HG03095 (cell line): Measurements from ENCODE around the gene MCF2L.
"Not testable (repeated sequence)": the region's sequence is repeated elsewhere in the genome, so short reads cannot be mapped to it uniquely, and the experiment has no call there.

Source experiments
- ATAC-seq: cut with Tn5 transposase; IDR thresholded peaks from one replicate; pipeline ENCODE4 v1.9.1; 2021; ENCODE audit warnings: moderate library complexity; ENCODE audit not compliant: unreplicated experiment

Gene MCF2L

GRCh38 chr13:113106711-113107351 lies 137.8 kb downstream of the MCF2L start:
- ATAC-seq: no peak

DNA sequence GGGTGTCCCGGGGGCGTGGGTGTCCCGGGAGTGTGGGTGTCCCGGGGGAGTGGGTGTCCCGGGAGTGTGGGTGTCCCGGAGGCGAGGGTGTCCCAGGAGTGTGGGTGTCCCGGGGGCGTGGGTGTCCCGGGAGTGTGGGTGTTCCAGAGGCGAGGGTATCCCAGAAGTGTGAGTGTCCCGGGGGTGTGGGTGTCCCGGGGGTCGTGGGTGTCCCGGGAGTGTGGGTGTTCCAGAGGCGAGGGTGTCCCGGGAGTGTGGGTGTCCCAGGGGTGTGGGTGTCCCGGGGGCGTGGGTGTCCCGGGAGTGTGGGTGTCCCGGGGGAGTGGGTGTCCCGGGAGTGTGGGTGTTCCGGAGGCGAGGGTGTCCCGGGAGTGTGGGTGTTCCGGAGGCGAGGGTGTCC lies 139.5 kb downstream of the MCF2L start:
- ATAC-seq: not testable (repeated sequence)

- ATAC-seq: no peak
Observed at GRCh38 chr13:113109151-113110047, 140.4 kb downstream of the MCF2L start.

- no peak for ATAC-seq
Observed at GRCh38 chr13:113110048-113110851, 141.2 kb downstream of the MCF2L start.

DNA sequence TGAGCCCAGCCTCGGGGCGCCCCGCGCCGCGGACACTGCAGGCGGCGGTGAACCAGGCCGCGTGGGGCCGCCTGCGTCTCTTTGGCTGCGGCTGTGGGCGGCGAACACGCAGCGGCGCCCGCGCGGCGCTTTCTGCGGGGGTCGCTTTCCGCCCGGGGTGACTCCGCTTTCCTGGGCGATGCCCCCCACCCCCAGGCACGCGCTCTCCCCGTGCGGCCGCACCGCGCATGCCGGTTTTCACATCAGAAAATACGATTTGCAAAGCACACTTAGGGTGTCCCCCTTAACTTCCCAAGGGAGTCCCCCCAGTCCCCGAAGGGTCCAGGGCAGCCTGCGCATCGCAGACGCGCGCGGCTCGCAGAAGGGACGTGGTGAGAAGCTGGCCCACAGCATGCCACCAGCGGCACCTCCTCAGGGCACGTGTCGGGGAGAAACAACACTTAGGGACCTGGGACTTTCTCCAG lies 141.9 kb downstream of the MCF2L start:
- no peak for ATAC-seq

DNA sequence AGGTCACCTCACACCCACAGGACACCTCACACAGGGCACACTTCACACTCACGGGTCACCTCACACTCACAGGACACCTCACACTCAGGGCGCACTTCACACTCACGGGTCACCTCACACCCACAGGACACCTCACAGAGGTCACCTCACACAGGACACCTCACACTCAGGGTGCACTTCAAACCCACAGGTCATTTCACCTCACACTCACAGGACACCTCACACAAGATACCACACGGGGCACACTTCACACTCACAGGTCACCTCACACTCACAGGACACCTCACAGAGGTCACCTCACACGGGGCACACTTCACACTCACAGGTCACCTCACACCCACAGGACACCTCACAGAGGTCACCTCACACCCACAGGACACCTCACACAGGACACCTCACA lies 142.8 kb downstream of the MCF2L start:
- ATAC-seq: not testable (repeated sequence)

- not testable (repeated sequence) for ATAC-seq
Observed at GRCh38 chr13:113112475-113112874, 143.5 kb downstream of the MCF2L start.

GRCh38 chr13:113112893-113113845 lies 144.2 kb downstream of the MCF2L start:
- ATAC-seq: no peak

DNA sequence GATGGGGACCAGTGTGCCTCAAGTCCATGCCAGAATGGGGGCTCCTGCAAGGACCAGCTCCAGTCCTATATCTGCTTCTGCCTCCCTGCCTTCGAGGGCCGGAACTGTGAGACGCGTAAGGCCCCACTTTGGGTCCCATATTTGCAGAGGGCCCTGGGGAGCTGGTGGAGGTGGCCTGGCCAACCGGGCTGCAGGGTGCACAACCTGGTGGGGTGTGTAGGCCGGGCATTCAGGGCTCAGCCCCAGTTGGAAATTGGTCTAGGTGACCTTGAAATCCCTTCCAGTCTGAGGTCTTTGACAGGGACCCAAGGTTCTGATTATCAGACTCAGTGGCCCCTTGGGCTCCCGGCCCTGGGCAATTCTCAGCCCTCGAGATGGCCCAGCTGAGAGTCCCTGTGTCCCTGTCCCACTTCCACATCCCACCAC lies 144.8 kb downstream of the MCF2L start:
- no peak for ATAC-seq

DNA sequence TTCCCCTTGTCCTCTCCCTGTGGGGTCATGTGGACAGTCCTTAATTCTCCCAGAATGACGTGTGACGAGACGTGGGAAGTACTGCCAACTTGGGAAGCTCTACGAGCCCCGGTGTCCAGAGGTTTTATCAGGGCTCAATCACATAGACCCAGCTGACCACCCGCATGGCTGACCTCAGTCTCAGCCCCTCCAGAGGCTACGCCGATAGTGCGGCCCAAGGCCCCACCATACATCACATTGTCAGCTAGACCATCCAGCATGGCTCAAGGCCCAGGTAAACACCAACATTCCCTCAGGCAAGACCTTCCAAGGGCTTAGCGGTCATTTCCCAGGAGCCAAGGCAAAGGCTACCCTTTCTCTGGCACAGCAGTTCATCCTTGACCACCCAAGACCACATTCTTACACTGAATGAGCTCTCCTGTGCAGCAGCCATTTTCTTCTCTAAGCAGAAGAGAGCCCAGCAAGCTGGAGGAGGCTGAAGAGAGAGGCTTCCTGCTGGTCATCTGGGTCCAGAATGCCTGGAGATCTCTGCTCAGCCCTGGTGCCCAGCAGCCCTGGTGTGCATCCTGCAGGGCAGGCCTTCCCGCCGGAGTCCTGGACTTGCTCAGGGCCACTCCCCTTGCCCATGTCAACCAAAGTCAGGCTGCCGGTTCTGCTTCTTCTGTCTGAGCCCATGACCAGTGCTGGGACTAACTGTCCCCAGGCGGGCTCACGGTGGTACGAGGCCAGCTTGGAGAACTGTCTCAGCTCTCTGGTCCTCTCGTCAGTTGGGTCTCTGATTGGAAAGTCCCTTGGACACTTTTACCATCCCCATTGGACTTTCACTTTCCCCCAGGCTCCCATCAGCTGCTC lies 145.7 kb downstream of the MCF2L start:
- no peak for ATAC-seq

DNA sequence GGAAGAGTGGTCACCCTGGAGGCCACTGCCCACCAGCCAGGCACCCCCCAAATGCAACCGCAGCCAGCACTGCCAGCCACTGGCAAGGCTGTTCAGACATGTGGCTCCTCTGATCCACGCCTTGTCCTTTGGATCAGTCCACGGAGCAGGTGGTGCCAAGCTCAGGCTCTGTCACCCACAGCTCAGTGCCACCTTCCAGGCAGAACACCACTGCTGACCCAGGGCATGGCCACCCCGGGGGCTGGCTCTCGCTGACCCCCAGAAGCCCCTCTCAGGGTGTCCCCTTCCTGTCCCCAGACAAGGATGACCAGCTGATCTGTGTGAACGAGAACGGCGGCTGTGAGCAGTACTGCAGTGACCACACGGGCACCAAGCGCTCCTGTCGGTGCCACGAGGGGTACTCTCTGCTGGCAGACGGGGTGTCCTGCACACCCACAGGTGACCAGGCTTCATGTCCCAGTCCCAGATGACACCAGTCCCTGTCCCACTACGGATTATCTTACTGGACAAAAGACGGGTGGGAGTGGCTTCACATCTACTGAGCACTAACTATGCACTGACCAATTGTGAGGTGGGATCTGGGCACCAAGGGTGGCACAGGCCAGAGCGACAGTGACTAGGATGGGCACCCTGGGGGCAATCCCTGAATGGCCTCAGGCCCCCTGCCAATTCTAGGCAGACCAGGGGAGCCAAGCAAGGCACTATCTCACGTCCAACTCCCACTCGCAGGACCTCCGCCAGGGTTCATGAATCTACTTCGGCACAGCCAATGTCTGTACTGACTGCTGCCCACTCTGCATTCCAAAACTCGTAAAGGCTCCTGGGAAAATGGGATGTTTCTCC lies 146.6 kb downstream of the MCF2L start:
- ATAC-seq: no peak

DNA sequence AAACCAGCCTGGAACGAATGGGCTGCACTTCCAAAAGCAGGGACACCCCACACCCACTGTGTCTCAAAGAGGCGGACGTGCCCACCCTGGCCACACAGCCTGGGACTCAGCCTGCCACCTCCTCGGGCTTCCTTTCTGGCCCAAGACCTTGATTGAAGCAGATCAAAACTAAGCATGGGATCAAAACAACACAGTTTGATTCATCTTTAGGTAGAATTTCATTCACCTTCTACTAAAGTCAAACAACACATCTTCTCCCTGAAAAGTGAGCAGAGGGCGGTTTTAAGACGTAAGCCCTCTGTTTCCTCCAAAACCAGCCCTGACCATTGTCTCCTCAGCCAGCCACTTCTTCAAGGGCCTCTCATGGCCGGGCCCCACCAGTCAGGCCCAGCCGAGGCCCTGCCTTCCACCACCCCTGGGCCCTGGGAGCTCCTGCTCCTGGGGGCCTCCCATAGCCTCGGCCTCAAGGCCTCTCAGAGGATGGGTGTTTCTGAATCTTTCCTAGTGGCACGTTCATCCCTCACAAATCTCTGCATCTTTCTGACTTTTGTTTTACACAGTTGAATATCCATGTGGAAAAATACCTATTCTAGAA lies 147.3 kb downstream of the MCF2L start:
- no peak for ATAC-seq

DNA sequence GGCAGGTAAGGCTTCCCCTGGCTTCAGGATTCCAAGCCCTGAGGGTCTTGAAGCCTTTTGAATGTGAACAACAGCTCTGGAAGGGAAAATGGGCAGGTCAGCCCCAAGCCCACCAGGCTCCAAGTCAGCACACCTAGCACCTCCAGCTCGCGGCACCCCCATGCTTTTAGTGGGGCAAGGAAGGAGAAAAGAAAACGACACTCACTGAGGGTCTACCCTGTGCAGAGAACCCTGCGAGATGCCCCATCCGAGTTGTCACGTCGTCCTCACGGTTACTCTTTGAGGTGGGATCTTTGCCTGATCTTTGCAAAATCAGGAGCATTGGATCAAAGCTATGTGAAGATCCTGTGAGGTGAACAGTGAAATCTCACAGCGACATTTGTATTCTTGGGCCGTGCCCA lies 147.9 kb downstream of the MCF2L start:
- ATAC-seq: no peak

- no peak for ATAC-seq
Observed at GRCh38 chr13:113117335-113117872, 148.4 kb downstream of the MCF2L start.

DNA sequence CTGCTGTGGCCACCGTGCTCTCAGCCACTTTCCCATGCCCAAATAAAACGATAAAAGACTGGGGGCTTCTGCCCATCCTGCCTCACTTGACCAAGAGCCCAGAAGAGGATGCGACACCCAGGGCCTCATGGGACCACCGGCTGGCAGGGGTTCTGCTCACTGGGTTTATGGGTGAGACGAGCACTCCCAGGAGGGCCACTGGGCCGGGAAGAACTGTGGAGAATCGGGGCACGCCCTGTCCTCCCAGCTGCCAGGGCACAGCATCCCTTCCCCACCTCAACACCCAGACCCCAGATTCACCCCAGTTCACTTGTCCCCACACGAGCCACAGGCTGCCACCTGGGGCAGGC lies 148.9 kb downstream of the MCF2L start:
- no peak for ATAC-seq

DNA sequence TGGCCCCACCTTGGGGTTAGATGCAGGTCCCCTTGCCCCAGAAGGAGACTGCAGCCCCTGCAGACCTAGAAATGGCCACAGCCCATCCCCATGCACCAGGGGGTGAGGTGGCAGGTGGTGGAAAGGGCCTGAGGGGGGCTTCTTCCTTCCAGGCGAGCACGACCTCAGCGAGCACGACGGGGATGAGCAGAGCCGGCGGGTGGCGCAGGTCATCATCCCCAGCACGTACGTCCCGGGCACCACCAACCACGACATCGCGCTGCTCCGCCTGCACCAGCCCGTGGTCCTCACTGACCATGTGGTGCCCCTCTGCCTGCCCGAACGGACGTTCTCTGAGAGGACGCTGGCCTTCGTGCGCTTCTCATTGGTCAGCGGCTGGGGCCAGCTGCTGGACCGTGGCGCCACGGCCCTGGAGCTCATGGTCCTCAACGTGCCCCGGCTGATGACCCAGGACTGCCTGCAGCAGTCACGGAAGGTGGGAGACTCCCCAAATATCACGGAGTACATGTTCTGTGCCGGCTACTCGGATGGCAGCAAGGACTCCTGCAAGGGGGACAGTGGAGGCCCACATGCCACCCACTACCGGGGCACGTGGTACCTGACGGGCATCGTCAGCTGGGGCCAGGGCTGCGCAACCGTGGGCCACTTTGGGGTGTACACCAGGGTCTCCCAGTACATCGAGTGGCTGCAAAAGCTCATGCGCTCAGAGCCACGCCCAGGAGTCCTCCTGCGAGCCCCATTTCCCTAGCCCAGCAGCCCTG lies 149.4 kb downstream of the MCF2L start:
- no peak for ATAC-seq

GRCh38 chr13:113119166-113119821 lies 150.3 kb downstream of the MCF2L start:
- ATAC-seq: no peak
